Endothelial cell of umbilical vein (primary cell): ENCODE data around the gene SH3PXD2A.

Experiments used
- EZH2 ChIP-seq: IDR thresholded peaks from 2 replicates; pipeline ENCODE4 v1.6.1; 2012; ENCODE audit warnings: borderline replicate concordance, low read depth, mild to moderate bottlenecking, moderate library complexity, low read length, inconsistent platforms; ENCODE audit not compliant: severe bottlenecking
- POLR2A ChIP-seq: IDR thresholded peaks from 2 replicates; pipeline ENCODE4 v1.6.1; 2012; ENCODE audit warnings: low read depth, mild to moderate bottlenecking, control low read depth, low read length
- POLR2AphosphoS5 ChIP-seq: IDR thresholded peaks from 2 replicates; pipeline ENCODE4 v1.6.1; 2012; ENCODE audit warnings: low read depth, mild to moderate bottlenecking, control low read depth, low read length, moderate library complexity; ENCODE audit not compliant: insufficient read depth
- TF ChIP-seq, protein P1 (sequence below), 2 donors: IDR thresholded peaks; 1 replicate in 1 of 2; 2 replicates in 1 of 2; pipeline ENCODE4 v1.5.1; 2011; ENCODE audit warnings: low read length in 2 of 2, mild to moderate bottlenecking in 2 of 2, moderate library complexity in 2 of 2, control low read depth in 1 of 2, inconsistent platforms in 1 of 2, low read depth in 1 of 2; ENCODE audit not compliant: insufficient read depth in 1 of 2; ENCODE audit errors: extremely low read depth in 1 of 2
- TF ChIP-seq, protein P2 (sequence below): IDR thresholded peaks from 2 replicates; pipeline ENCODE4 v1.6.1; 2011; ENCODE audit not compliant: insufficient read depth, insufficient read length

DNA sequence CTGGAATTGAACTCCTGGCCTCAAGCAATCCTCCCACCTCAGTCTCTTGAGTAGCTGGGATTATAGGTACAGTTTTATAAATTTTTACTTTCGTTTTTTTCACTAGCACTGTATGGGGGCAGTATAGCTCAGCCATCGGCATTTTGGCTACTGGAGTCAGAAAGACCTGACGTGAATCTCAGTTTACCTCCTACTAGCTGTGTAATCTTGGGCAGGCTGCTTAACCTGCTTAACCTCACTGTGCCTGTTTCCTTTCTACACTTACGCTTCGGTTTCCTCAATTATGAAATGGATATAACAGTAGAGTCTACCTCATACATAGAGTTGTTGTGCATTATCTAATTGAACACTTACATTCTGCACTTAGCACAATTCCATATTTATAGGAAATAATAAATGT is 45.9 kb upstream of the SH3PXD2A start:
- no peak for TF ChIP-seq POLR2A
- TF ChIP-seq, protein P1, sequence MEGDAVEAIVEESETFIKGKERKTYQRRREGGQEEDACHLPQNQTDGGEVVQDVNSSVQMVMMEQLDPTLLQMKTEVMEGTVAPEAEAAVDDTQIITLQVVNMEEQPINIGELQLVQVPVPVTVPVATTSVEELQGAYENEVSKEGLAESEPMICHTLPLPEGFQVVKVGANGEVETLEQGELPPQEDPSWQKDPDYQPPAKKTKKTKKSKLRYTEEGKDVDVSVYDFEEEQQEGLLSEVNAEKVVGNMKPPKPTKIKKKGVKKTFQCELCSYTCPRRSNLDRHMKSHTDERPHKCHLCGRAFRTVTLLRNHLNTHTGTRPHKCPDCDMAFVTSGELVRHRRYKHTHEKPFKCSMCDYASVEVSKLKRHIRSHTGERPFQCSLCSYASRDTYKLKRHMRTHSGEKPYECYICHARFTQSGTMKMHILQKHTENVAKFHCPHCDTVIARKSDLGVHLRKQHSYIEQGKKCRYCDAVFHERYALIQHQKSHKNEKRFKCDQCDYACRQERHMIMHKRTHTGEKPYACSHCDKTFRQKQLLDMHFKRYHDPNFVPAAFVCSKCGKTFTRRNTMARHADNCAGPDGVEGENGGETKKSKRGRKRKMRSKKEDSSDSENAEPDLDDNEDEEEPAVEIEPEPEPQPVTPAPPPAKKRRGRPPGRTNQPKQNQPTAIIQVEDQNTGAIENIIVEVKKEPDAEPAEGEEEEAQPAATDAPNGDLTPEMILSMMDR (IDR thresholded peaks at IDR 0.05; ENCODE audit: extremely low read depth in 1 of 2, insufficient read depth in 1 of 2, low read depth in 1 of 2, low read length in 2 of 2) = no peak
- TF ChIP-seq, protein P2, sequence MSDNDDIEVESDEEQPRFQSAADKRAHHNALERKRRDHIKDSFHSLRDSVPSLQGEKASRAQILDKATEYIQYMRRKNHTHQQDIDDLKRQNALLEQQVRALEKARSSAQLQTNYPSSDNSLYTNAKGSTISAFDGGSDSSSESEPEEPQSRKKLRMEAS = no peak
- no peak for TF ChIP-seq POLR2AphosphoS5
- TF ChIP-seq EZH2 = no peak
